ENCODE results near the gene DTNBP1.

Gene DTNBP1

DNA sequence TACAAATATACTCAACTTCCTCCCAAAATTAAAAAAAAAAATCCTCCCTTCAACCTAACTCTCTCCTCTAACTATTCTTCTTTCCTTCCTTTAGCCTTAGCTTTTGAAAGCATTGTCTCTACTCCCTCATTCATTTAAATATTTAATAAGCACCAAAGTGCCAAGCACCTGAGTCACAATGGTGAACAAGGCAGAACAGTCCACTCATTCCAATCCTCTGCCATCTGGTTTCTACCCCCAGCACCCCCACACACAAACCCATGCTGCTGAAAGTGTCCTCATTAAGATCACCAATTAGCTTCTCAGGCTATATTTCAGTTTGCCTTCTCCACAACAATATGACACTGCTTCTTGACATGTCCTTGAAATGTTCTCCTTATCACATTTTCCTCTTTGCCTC, 76.3 kb downstream of the DTNBP1 start:
- no peak for DNase-seq

DNA sequence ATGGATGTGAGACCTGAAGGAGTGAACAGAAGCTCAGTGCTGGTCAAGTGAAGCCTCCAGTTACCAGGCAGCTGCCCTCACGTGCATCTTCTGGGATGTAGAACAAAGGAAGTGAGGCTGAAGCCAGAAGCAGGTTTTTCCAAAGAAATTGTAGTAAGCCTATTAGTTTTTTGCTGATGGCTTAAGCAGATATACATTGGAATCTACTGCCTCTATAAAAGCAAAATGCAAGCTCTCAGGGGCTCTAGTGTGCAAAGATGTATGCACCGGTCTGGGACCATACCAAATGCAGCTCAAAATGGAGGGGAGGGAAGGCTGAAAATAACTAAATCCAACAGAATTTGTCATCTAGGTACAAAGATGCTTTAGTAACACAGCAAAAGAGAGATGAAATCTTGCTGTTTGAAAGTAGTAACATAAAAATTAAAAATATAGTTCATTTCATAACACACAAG, 77.0 kb downstream of the DTNBP1 start:
- no peak for DNase-seq

DNA sequence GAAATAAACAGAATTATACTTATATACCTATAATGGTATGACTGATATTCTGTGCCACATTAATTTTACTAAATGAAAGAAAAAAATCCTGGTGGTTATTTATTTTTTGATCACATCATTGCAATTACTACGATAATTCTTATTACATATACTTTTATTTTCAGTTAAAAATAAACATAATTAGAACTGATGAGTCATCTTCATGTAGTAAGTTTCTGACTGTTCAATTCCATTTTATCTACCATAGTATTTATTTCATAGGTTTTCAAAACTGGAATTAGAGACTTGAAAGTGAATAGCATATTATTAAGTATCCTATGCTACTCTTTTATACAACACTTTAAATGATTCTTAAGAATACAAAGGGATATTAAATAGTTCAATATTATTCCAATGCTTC, 80.3 kb downstream of the DTNBP1 start:
- no peak for DNase-seq

DNA sequence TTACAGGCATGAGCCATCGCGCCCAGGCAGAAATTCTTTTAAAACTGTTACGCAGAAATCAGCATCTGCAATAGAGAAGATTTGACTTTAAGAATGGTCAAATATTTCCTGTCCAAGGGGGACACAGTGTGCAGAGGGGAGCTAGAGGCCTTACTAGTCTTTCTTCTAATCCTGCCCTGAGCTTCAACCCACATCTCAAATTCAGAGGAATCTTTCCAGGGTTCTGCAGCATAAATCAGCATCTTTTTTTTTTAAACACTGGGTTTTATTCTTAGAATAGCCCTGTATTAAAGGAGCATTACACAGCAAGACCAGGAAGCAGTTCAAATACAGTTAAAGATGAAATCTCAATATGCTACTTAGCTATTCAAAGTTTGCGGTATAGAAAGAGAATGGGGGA, 81.1 kb downstream of the DTNBP1 start:
- DNase-seq, result no peak

DNA sequence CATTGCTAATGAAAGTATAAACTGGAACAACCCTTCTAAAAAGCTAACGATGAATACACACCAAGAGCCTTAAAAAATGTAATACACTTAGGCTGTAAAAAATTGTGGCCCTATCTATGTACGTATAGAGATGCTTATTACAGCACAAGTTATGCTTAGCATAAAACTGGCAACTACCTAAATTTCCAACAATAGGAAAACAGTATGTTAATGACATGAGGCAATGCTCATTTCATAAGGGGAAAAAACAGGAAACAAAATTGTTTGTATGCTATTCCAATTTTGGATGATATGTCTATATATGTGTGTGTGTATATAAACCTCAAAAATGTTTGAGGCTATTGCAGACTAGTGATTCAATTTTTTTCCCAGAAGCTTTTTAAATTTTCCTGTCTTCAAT, 82.5 kb downstream of the DTNBP1 start:
- DNase-seq, result no peak

DNA sequence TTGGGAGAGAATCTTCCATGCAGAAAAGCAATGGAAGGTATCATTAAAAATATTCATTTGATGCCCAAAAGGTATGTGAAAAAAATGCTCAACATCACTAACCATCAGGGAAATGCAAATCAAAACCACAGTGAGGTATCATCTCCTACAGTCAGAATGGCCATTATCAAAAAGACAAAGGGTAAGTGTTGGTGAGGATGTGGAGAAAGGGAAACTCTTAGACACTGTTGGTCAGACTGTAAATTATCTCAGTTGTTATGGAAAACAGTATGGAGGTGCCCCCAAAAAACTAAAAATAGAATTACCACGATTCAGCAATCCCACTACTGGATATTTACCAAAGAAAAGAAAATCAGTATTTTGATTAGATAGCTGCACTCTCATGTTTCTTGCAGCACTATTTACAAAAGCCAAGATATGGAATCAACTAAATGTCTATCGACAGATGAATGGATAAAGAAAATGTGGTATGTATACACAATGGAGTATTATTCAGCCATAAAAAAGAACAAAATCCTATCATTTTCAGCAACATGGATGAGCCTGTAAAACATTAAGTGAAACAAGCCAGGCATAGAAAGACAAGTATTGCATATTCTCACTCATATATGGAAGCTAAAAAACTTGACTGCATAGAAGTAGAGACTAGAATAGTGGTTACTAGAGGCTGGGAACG, 84.0 kb downstream of the DTNBP1 start:
- no peak for DNase-seq

DNA sequence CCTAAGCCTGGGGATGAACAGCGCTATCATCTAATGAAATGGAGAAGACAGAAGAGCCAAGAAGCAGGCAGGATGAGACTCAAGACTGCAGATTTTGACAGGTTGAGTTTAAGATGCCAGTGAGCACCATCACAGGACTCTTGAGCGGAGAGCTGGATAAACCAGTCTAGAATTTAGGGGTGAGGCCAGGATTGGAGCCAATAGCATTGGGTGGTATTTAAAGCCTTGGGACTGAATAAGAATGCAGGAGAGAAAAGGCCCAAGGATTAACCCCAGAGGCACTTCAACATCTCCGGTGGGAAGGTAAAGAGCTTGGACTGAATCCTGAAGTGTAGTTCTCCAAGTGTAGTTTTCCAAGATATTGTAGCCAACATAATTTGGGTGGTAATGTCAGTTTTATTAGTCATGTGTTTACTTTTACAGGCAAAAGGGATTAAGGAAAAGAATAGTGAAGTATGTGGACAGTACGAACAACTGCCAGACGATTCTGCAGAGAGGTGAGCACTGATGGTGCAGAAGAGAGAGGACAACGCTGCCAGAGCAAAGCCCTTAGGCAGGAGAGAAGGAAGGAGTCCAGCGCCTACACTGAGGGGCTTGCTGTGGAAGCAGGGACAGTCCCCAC, 85.2 kb downstream of the DTNBP1 start:
- DNase-seq, result no peak

DNA sequence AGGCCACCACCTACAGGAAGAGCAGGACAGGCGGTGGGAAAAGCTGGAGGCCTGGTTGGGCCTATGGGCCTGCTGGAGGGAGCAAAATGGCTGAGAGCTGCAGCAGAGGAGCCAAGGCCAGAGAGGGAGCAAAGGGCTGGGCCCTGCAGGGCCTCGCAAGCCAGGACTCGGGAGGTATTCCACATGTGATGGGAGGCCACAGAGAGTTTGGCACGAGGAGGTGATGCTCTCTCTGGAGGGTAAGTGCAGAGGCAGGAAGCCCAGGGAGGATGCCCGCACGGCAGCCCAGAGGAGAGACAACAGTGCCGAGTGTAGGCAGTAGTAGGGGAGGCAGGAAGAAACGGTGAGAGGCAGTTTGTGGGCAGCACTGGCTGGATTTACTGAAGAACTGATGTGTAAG, 85.7 kb downstream of the DTNBP1 start:
- no peak for DNase-seq

DNA sequence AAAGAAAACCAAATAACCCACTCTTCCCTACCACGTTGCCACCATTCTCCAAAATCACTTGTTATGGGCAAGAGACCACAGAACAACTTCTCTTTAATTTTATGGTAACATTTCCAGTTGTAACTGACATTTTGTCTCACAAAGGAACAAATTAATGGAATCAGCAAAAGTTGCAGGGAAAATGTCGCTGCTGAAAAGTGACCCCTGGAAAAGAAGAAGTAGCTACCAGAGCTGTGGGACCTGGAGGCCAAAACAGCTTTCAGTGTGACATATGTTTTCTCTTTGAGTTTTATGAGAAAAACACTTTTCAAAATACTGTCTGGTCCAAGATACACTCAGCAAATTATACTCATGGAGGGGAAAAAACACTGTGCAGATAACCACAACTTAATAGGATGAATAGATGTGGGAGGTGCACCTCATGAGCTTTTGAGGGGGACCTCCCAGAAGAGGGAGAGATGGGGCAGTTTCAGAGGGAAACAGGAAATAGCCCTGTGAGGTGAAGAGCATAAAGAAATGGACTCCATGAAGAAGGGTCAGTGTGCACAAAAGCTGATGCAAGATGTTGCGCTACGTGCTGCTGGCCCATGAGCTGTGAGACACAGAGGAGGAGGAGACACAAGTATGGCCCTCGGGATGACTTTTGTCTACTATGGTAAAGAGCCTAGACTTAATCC, 87.3 kb downstream of the DTNBP1 start:
- DNase-seq, result no peak

DNA sequence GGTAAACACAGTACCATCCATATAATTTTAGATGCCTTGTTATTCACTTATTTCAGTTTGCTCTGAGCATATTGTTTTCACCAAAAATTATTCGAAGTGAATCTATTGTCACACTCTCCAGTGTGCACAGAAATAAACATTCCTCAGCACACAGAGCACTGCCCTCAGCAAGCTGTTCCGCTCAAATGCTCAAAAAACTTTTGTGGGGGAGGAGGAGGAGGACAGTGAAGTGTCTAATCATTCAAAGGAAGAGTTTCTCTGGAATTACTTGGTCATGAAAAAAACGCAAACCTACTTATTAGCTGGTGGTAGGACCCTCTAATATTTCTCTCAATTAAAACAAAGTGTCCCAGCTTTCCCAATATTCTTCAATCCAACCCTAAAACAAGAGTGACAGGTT, 88.3 kb downstream of the DTNBP1 start:
- no peak for DNase-seq

DNA sequence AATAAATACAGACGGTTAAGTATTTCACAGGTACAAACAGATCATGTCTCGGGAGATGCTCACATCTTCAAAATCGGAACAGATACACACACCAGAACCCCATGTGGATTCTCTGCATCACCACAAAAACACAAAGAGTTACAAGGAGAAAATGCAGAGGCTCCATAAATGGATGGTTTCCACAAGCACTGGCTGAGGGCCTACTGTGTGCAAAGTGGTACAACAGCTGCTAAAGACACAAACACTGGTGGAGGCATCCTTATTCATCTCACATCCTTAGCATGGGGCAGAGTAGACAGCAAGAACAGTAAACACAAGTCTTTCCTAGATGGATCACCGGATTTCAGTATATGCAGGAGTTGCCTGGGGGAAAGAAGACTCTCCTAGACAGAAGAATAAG, 88.8 kb downstream of the DTNBP1 start:
- DNase-seq, result no peak

DNA sequence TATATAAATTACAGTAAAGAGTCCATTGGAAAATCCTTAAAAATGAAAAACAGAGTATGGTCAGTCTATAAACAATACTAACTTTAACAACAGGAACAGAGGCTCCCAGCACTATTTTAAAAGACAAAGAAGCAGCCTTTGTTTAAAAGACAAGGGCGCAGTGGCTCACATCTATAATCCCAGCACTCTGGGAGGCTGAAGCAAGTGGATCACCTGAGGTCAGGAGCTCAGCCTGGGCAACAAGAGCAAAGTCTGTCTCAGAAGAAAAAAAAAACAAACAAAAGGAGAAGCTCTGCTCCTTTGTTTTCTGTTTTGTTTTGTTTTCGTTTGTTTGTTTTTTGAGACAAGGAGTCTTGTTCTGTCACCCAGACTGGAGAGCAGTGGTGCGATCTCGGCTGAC, 89.4 kb downstream of the DTNBP1 start:
- no peak for DNase-seq

DNA sequence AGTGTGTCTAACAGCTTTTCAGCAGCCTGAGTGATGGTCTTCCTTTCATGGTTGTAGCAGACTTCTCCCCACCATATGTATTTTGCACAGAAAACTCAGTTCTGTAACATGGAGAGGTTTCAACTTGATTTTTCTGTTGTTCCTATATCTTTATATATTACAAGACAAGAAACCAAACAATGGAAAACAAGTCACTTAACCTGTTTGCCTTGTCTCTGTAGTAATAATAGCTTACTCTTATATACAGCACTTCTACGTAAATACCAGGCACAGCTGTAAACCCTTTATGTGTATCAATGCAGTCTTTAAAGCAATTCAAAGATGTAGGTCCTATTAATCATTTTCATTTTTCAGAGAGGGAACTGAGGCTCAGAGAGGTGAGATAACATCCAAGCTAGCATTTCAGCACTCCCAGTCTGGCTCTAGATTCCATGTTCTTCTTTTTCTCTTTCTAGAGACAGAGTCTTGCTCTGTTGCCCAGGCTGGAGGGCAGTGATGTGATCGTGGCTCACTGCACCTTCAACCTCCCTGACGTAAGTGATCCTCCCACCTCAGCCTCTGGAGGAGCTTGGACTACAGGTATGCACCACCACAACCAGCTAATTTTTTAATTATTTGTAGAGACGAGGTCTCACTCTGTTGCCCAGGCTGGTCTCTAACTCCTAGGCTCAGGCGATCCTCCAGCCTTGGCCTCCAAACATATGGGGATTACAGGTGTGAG, 90.4 kb downstream of the DTNBP1 start:
- DNase-seq, result no peak

DNA sequence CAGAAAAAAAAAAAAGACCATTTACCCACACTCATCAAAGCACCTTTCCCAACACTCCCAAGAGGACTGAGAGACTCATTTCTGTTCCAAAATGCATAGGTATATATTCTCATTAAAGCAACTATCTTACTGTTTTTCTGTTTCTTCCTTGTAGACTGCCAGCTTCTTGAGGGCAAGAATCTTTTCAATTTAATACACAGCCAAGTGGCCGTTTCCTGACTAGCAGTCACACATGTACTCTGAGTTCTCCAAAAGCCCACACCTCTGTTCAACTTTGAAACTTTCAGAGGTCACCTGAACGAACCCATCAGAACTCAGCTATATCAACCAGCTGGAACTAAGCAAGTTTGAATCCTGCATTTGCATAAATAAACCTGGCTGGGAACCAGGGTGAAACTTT, 92.7 kb downstream of the DTNBP1 start:
- DNase-seq, result no peak

DNA sequence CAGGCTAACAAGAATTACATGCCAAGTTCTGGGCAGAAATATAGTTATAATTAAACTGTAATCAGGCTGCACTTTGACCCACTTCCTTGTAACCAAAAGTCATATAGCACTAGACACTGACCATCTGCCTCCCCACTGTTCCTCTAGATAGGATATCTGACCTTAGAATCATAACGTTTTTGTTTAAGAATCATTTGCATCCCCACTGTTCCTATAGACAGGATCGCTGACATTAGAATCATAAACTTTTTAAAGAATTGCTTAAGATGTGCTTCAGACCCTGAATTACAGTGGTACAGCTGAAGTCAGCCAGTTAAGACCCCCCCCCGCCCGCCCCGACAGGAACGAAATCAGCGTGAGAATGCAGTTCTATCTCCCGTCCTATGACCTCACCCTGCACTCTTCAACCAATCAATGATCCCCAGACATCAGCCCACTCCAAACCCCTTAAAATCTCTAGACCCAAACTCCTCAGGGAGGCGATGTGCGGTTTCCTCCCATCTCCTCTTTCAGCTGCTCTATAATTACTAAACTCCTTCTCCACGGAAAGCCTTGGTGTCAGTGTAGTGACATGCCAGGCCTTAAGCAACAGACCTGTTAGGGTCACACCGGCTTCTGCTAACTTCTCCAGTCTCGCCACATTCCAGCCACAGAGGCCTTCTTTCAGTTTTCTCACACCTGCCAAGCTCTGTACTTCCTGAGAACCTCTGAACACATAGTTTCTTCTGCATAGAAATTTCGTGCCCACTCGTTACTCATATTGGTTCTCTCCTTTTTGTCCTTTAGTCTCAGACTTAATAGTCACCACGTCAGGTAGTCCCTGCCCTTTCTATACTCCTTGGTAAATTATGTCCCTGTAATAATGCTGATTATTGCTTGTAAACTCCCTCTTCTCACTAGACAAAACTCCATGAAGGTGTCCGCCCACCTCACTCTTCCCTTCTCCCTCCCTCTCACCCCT, 93.5 kb downstream of the DTNBP1 start:
- no peak for DNase-seq

DNA sequence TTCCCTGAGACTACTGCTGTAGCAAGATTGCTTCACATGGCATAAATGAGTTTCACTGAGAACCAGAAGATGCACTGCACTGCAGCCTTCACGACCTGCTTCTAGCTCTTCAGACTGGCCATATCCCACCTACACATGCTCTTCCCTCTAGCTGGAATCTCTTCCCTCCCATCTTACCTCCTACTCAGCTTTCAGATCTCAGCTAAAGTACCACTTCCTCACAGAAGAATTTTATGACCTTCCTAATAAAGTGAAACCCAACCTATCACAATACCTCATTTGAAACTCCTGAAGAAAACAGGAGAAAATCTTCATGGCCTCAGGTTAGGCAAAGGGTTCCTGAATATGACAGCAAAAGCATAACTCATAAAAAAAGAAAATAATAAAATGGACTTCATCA, 99.9 kb downstream of the DTNBP1 start:
- DNase-seq, result no peak

DNA sequence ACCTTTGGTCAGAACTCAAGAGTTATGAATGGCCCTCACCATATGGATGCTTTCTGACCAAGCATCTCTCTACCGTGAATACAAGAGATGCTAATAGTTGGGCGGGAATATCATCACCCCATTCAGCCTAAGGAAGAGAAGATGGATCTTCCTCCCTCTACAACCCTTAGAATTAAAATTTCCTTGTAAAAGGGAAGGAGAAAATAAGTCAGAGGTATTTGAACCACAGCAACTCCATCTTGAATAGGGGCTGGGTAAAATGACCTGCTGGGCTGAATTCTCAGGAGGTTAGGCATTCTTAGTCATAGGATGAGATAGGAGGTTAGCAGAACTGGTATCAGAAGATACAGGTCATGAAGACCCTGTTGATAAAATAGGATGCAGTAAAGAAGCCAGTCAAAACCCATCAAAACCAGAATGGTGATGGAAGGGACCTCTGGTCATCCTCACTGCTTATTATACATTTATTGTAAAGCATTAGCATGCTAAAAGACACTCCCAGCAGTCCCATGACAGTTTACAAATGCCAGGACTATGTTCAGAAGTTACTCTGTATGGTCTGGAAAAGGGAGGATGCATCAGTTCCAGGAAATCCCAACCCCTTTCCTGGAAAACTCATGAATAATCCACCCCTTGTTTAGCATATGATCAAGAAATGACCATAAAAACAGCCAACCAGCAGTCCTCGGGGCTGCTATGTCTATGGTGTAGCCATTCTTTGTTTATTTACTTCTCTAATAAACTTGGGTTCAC, 101.2 kb downstream of the DTNBP1 start:
- no peak for DNase-seq

DNA sequence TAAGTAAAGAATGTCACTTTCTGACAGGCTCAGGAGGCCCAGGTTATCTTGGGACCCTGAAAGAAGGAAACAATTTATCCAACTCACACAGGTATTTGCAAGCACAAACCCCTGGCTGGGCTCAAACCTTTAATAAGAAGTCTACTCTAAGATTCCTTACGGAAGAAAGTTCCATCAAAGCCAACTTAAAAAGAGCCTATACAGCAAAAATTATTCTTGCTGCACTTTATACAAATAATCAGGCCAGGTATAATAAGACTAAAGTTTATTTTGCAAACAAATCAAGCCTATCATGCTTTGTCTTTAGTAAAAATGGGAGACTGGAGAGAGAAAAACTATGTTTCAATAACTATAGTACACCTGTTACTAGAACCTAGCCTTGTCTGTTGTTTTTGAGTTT, 102.1 kb downstream of the DTNBP1 start:
- DNase-seq, result no peak

DNA sequence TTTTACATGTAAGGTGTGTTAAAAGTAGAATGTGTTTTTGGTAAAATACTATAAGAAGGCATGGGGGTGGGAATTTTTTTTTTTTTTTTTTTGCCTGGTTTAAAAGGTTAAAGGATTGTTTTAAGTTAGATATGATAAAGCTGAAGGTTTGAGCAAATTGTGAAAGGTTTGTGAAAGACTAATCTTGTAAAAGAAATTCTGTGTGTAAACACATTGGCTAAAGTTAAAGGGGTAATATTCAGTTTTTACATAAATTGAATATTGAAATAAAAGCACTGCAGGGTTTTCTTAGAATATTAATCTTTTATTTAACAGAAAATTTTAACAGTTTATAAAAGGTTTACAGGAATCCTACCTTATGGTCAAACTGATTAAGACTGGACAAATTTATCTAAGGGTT, 105.7 kb downstream of the DTNBP1 start:
- DNase-seq, result no peak

DNA sequence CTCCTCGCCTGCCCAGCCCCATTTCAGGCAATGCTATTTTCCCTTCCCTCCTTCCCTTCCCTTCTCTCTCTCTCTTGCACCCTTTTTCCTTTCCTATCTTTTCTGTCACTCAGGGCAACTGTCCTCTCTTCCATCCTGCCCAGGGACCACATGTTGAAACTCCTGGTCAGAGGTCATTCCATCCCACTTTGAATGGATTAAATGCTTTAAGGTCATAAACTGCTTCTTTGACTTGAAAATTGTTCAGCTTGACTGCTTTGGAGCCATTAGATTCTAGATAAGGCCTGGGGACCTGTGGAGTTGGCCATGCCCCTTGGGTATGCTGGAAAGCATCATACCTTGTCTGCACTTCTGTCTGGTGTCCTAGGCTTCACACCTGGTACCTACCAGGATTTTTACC, 106.1 kb downstream of the DTNBP1 start:
- no peak for DNase-seq

DNA sequence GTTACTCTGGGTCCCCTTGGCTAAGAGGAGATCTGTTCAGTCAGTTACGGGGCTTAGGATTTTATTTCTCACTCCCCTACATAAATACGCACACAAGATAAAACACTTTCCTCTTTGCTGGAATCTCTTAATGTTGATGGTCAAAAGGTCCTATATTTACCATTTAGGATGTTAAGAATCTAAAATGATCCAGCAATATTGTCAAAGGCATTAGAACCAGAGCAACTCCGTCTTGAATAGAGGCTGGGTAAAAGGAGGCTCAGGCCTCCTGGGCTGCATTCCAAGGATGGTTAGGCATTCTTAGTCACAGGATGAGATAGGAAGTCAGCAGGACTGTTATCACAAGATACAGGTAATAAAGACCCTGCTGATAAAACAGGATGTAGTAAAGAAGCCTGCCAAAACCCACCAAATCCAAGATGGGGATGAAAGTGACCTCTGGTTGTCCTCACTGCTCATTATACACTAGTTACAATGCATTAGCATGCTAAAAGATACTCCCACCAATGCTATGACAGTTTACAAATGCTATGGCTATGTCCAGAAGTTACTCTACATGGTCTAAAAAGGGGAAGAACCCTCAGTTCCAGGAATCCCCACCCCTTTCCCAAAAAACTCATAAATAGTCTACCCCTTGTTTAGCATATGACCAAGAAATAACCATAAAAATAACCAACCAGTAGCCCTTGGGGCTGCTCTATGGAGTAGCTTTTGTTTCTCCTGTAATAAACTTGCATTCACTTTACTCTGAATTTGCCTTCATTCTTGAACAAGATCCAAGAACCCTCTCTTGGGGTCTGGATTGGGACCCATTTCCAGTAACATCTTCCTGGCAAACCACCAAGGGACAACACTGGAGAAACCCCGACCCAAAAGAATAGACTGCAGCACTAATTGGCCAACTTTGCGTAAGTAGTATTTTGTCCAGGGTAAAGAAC, 107.5 kb downstream of the DTNBP1 start:
- DNase-seq, result no peak
